Measurements from ENCODE around the gene KIAA1191.
"Not testable (repeated sequence)": the region's sequence is repeated elsewhere in the genome, so short reads cannot be mapped to it uniquely, and the experiment has no call there.

Gene KIAA1191

GRCh38 chr5:176361437-176362232 is at the start of gene KIAA1191:
TSS of gene KIAA1191 (minus strand) at chr5:176361764. CDS start at chr5:176359508, 2,256 bp downstream.
- DNase-seq (ENCODE audit: low read depth, low spot score): peak; percentile 43
- peak within 1 kb of the TSS; percentile 31 for H3K27ac ChIP-seq

- H3K27ac ChIP-seq: peak overlapping the region; percentile 98
- DNase-seq (ENCODE audit: low read depth, low spot score): no peak
Measured at GRCh38 chr5:176410486-176411180, 49.1 kb upstream of the KIAA1191 start.

DNA sequence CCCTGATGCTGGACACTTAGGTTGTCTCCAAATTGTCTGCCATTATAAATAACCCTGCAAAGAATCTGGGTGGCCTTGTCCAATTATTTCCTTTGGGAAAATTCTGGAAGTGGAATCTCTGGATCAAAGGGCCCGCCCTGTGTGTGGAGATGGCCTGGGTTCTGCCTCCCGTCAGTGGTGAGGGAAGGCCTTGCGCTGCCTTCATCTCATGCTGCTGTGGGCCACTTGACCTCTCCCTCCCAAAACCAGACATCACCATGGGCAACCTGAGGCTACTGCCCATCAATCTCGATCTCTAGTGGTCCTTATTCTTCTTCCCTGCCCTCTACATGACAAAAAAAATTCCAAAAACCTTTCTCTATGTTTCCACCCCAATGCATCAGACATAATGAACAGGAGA is 48.2 kb upstream of the KIAA1191 start:
- DNase-seq (ENCODE audit: low read depth, low spot score): no peak

GRCh38 chr5:176408590-176408989 is 47.0 kb upstream of the KIAA1191 start:
- no peak for DNase-seq (ENCODE audit: low read depth, low spot score)
- no peak overlapping the region for H3K27ac ChIP-seq

More for the DNA sequence above, 48.2 kb upstream of the KIAA1191 start:
- H3K27ac ChIP-seq: peak overlapping the region; percentile 98

GRCh38 chr5:176408252-176408573 is 46.6 kb upstream of the KIAA1191 start:
- H3K27ac ChIP-seq: peak overlapping the region; percentile 17
- DNase-seq (ENCODE audit: low read depth, low spot score): not testable (repeated sequence)

DNA sequence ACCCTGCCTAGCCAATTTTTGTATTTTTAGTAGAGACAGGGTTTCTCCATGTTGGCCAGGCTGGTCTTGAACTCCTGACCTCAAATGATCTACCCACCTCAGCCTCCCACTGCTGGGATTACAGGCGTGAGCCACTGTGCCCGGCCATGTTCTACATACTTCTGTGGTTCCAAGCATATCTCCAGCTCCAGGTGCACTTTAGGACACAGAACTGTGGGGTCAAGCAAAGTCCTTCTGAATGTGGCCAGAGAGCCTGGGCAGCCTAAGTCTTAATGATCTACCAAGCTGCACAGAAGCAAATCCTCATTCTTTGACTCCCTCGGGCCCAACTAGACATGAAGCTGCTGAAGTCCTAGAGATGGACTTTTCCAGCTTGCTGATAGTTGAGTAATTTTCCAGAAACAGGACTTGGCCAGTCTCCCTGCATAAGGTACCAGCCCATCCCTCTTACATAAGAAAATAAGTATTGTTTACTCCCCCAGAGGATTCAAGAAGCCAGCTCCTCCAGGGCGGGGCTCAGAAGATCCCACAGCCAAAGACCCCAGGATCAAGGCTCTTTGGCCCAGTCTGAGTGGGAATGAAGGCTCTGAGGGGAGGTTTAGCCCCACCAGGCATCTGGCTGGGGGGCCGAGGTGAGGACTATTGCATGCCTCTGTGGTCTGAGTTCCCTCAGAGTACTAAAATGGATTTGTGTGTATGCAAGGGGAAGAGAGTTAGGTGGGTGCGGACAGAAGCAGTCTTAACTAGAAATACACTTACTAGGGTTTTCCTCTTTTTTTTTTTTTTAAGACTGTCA is 46.1 kb upstream of the KIAA1191 start:
- H3K27ac ChIP-seq: peak overlapping the region; percentile 17
- DNase-seq (ENCODE audit: low read depth, low spot score): no peak

GRCh38 chr5:176406436-176407052 is 45.0 kb upstream of the KIAA1191 start:
- H3K27ac ChIP-seq: no peak overlapping the region
- no peak for DNase-seq (ENCODE audit: low read depth, low spot score)

DNA sequence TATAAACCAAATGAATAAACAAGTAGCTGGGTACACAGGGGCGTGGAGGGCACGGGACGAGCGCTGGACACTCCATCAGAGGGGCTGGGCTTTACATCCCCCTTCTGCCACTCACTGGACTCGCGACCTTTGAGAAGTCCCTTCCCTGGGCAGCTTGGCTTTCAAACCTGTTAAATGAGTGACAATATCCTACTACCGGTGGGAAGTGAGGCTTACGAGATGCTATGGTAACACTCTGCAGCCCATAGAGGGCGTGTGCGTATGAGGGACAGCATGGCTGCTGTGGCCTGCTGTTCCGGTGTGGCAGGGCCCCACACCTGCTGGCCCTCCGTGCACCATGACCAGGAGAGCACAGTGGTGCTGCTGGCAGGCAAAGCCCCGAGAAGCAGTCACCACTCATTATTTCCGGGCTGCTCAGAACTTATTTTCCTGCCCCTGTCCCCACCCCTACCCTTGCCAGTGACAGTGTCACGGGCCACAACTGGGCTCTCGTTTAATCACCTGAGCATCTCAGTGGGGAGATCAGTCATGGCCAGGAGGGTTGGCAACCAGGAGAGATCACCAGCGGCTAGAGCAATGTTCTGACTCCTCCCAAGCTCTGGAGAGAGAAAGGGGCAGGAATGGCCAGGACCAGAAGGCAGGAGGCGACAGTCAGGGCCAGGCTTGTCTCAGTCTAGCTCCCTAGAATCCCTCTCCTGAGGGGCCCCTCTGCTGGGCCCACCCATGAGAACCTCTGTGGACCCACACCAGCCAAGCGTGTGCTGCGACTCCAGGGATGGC is 44.3 kb upstream of the KIAA1191 start:
- DNase-seq (ENCODE audit: low read depth, low spot score): no peak

GRCh38 chr5:176401281-176402205 is 40.0 kb upstream of the KIAA1191 start:
- DNase-seq (ENCODE audit: low read depth, low spot score): no peak
- peak overlapping the region; percentile 74 for H3K27ac ChIP-seq

More for the DNA sequence above, 44.3 kb upstream of the KIAA1191 start:
- peak overlapping the region; percentile 74 for H3K27ac ChIP-seq

DNA sequence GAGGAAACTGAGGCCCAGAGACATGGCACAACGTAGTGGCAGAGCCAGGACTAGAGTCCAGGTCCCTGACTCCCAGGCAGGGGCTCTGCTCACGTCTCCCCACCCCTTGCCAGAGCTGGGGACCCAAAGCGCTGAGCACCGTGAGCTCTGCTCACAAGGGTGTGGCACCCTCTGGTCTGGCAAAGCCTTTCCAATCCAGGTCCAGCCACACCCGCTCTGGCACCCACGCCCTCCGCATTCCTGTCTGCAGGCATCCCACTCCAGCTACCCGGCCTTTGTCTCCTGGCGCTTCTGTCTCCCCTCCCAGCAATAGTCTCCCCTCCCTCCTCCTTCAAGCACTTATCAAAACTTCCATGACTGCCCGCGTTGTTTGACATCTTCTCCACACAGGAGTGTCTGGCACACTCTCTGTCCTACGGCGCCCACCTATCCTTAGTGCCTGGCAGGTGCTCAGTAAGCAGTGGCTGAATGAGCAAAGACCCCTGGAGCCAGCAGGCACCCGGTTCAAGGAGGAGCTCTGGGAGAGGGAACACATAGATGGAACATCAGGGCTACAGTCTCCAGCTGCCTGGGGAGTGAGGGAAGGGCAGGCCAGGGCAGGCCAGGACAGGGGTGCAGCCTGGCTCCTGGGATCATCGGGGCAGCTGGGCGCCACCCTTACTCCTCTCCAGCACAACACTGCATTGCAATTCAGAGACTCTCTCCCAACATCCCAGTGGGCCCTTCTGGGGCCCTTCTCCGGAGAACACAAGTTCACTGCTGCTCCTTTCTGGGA is 39.0 kb upstream of the KIAA1191 start:
- DNase-seq (ENCODE audit: low read depth, low spot score): no peak
- H3K27ac ChIP-seq: peak overlapping the region; percentile 74

DNA sequence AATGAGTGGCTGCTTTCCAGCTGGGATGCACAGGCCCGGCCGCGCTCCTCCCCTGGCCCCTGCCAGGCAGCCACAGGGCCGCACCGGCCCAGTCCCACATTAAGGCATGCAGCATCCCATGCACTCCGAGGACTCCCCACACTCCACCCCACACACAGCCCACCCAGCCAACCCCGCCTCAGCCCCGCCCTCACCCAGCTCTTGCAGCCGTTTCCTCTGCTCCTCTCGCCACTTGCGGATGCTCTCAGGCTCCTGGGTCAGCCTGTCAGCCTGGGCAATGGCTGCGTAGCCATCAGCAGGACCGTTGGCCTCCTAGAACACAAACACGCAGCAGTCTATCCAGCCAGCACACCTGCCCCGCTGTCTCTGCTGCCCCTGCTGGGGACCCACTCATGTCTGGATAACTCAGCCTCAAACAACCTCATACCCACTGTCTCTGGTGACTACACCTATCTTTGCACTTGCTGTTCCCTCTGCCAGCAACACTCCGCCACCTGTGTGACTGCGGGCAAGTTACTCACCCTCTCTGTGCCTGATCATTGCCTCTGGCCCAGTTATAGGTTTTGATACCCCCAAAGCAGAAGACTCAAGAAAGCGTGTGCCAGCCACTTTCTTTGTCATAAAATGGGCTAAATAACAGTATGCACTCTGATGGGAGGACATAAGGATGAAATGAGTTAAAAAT is 36.3 kb upstream of the KIAA1191 start:
- DNase-seq (ENCODE audit: low read depth, low spot score): no peak
- no peak overlapping the region for H3K27ac ChIP-seq

GRCh38 chr5:176396330-176396729 is 34.8 kb upstream of the KIAA1191 start:
- no peak for DNase-seq (ENCODE audit: low read depth, low spot score)
- no peak overlapping the region for H3K27ac ChIP-seq

DNA sequence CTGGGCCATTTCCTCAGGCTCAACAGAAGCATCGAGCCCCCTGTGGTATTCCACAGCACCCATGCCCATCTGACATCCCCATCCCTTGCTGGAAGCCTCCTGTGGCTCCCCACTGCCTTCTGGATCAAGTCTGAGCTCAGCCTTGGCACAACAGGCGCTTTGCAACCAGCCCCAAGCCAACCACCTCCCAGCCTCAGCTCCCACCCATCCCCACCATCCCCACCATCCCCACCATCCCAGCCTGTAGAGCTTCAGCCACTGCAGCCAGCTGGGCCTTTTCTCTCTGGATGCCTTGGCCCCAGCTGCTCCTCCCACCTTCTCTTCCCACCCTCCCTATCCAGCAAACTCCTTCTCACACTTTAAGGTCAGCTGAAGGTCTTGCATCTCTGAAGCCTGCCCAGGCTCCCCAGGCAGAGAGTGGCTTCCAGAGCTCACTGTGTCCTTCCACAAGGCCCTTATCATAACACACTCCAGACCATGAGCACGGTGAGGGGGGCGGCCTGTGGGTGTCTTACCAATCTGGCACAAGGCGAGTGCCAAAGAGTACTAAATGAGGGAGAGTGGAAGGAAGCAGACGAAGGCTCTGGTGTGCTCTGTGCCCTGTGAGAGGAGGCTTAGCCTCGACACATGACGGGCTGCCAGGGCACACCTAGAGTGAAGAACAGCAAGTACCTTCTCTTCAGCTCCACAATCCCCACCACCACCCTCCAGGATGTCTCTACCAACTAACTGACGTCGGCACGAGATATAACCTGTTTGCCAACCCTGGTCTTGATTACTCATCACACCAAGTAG is 33.5 kb upstream of the KIAA1191 start:
- H3K27ac ChIP-seq: no peak overlapping the region
- DNase-seq (ENCODE audit: low read depth, low spot score): no peak

DNA sequence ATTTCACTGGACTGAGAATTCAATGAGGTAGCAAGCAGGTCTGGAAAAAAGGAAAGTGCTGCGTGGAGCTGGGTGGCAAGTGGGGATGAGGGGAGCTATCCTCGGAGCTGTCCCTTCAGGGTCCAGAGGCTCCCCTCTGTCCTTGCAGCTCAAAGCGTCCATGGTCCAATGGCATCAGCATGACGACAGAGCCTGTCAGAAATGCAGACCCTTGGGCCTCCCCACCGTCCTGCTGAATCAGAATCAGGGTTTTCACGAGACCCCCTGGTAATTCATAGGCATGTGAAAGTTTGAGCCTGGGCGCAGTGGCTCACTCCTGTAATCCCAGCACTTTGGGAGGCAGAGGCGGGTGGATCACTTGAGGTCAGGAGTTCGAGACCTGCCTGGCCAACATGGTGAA is 32.5 kb upstream of the KIAA1191 start:
- H3K27ac ChIP-seq: no peak overlapping the region
- no peak for DNase-seq (ENCODE audit: low read depth, low spot score)

GRCh38 chr5:176392526-176392925 is 31.0 kb upstream of the KIAA1191 start:
- H3K27ac ChIP-seq: no peak overlapping the region
- DNase-seq (ENCODE audit: low read depth, low spot score): no peak

GRCh38 chr5:176391999-176392398 is 30.4 kb upstream of the KIAA1191 start:
- no peak overlapping the region for H3K27ac ChIP-seq
- DNase-seq (ENCODE audit: low read depth, low spot score): no peak

DNA sequence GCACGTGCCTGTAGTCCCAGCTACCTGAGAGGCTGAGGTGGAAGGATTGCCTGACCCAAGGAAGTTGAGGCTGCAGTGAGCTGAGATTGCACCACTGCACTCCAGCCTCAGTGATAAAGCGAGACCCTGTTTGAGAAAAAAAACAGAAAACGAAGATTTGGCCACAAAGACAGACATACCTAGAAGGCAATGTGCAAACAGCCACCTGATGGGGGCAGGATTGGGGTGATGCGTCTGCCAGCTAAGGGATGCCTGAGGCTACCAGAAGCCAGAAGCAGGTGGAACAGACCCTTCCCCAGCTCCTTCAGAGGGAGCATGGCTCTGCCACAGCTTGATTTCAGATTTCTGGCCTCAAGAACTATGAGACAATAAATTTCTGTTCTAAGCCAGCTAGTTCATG is 29.9 kb upstream of the KIAA1191 start:
- H3K27ac ChIP-seq: no peak overlapping the region
- DNase-seq (ENCODE audit: low read depth, low spot score): no peak
